Stimulated activated CD4-positive, alpha-beta T cell treated with anti-CD3 and anti-CD28 coated beads, Interleukin-1b, Interleukin-23, amount 100 ng/mL, for 4 hours (primary cell): ENCODE results near the gene ANKRD36C.
"Not testable (repeated sequence)": the region's sequence is repeated elsewhere in the genome, so short reads cannot be mapped to it uniquely, and the experiment has no call there.

Source experiments
- DNase-seq, 2 donors: peaks; one replicate each; pipeline ENCODE4 v3.0.0-alpha.2; 2020; ENCODE audit warnings: low read depth in 2 of 2

Gene ANKRD36C

GRCh38 chr2:96006248-96006647 is 14.6 kb upstream of the ANKRD36C start:
- DNase-seq, result not testable (repeated sequence)

DNA sequence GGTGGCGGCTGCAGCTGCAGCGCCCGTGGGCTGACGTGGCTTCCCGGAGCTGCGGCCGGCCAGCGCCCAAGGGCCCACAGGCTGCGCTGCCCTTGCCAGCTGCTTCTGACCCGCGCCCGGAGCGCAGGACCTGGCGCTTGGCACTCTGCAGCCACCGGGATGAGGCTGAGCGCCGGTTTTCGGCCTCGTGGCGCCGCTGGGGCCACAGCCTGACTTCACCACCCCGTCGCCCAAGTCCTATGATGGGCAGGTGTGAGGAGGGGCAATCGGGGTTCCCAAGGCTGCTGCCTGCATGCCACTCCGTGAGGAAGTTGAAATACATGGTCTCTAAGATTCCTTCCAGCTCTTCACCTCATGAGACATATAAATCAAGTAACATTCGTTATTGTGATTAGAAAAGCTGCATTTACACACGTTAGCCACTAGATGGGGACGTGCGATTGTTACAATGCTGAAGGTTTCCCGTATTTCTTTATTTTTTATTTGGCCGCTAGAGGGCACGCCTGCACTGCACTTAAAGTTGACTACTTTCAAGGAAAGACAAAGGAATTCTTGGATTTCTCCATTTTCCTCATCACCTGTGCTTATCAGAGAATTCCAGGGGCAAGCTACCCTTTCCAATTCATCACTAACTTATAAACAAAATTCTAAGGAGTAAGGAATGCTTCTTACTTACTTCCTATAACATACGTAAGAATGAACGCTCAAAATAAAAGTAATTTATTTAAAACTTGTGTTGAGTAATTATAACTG is 1.1 kb upstream of the ANKRD36C start:
- peak in 1 of 2 donors; percentile 38 for DNase-seq

- DNase-seq, result not testable (repeated sequence)
Measured at GRCh38 chr2:95992102-95992501, 478 bp upstream of the ANKRD36C start.

GRCh38 chr2:95990884-95991283 is 740 bp downstream of the ANKRD36C start:
- DNase-seq, result not testable (repeated sequence)

GRCh38 chr2:95951662-95952061 is 40.0 kb downstream of the ANKRD36C start:
- DNase-seq, result not testable (repeated sequence)

- not testable (repeated sequence) for DNase-seq
Measured at GRCh38 chr2:95948039-95948438, 43.6 kb downstream of the ANKRD36C start.

GRCh38 chr2:95939947-95940346 is 51.7 kb downstream of the ANKRD36C start:
- DNase-seq, result not testable (repeated sequence)

DNA sequence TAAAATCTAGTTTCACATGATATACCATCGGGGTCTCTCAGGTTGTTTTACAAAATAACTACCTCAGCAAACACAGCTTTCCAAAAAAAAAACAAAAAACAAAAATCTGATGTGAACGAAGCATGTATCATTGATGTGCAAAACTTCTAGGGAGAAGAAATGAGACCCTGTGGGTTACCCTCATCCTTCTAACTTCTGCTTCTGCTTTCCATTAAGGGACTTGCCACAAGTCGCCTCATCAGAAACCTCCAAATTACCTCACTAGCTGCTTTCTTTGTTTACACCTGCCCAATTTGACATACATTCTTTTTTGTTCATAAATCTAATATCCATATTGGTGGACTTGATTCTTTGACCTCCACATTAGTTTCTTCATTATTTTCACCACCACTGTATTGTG is 60.9 kb downstream of the ANKRD36C start:
- DNase-seq, result not testable (repeated sequence)

DNA sequence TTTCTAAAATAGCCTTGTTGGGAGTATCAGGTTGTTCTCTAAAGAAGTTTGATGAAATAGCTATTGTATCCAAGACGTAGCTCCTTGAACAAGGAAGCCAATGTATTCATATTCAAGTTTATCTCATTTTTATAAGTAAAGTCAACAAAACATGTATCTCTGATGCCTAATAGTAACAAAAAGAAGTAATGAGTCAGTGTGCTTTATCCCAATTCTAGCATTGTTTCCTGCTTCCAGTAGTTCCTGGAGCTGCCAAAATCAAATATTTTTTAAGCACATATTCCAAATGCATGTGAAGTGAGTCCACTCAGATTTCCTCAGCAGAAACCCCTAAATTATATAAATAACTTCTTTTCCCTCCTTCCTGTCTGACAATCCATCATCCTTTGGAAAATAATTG is 74.6 kb downstream of the ANKRD36C start:
- DNase-seq, result not testable (repeated sequence)

DNA sequence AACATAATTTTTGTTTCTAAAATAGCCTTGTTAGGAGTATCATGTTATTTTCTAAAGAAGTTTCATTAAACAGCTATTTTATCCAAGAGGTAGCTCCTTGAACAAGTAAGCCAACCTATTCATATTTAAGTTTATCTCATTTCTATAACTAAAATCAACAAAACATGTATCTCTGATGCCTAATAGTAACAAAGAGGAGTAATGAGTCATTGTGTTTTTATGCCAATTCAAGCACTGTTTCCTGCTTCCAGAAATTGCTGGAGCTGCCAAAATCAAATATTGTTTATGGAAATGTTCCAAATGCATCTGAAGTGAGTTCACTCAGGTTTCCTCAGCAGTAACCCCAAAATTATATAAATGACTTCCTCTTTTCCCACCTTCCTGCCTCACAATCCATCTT is 76.5 kb downstream of the ANKRD36C start:
- not testable (repeated sequence) for DNase-seq

DNA sequence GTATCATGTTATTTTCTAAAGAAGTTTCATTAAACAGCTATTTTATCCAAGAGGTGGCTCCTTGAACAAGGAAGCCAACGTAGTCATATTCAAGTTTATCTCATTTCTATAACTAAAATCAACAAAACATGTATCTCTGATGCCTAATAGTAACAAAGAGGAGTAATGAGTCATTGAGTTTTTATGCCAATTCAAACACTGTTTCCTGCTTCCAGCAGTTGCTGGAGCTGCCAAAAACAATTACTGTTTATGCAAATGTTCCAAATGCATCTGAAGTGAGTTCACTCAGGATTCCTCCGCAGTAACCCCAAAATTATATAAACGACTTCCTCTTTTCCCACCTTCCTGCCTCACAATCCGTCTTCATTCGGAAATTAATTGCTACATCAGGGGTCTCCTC is 80.2 kb downstream of the ANKRD36C start:
- not testable (repeated sequence) for DNase-seq

DNA sequence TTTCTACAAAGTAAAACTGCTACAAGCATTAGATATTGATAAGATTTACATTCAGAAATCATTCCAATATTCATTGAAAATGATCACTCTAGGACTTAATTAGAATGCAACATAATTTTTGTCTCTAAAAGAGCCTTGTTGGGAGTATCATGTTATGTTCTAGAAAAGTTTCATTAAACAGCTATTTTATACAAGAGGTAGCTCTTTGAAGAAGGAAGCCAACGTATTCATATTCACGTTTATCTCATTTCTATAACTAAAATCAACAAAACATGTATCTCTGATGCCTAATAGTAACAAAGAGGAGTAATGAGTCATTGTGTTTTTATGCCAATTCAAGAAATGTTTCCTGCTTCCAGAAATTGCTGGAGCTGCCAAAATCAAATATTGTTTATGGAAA is 97.2 kb downstream of the ANKRD36C start:
- not testable (repeated sequence) for DNase-seq

DNA sequence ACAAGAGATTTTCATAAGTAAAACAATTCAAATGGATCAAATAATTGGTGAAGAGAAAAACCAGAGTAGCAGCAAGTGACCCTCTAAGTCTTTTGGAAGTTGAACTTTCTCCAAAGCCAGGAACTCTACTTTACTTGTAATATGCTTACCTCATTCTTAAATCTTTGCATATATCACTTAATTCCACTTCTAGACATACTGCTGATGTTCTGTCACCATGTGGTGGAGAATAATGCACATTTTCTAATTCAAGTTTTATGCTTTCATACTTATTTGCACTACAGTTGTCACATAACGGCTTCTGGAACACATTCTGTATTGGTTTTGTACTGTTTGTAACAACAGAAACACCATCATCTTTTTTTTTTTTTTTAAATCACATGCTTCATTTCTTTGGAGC is 123.7 kb downstream of the ANKRD36C start:
- not testable (repeated sequence) for DNase-seq

- DNase-seq, result not testable (repeated sequence)
Measured at GRCh38 chr2:95867047-95867677, 124.5 kb downstream of the ANKRD36C start.

- DNase-seq, result not testable (repeated sequence)
Measured at GRCh38 chr2:95862121-95862520, 129.5 kb downstream of the ANKRD36C start.

- DNase-seq, result no peak
Measured at GRCh38 chr2:95836151-95836550, 155.5 kb downstream of the ANKRD36C start.

- DNase-seq, result not testable (repeated sequence)
Measured at GRCh38 chr2:95834077-95835013, 157.3 kb downstream of the ANKRD36C start.

- DNase-seq, result not testable (repeated sequence)
Measured at GRCh38 chr2:95824218-95824617, 167.4 kb downstream of the ANKRD36C start.

DNA sequence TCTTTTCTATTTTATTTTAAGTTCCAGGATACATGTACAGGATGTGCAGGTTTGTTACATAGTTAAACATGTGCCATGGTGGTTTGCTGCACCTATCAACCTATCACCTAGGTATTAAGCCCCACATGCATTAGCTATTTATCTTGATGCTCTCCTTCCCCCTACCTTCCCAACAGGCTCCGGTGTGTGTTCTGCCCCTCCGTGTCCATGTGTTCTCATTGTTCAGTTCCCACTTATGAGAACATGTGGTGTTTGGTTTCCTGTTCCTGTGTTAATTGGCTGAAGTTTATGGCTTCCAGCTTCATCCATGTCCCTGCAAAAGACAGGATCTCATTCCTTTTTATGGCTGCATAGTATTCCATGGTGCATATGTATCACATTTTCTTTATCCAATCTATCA is 174.1 kb downstream of the ANKRD36C start:
- not testable (repeated sequence) for DNase-seq

DNA sequence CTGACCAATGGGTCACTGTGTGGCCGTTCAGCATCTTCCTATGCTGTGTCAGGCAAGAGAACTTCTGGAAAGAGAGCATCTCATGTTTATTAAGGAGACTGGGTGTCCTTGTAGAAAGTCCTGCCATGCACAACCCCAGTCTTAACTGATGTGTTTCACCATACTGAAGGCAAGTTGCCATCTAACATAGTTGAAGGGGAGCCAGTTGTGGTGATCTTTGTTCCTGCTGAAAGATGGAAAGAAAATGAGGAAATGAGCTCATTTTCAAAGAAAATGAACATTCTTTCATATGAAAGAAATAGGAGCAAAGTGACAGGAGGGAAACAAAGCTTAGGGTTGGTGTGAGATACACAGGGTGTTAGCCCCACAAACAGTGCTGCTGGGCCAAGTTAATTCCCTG is 178.3 kb downstream of the ANKRD36C start:
- not testable (repeated sequence) for DNase-seq

GRCh38 chr2:95799892-95800291 is 191.7 kb downstream of the ANKRD36C start:
- no peak for DNase-seq
